H1 (cell line): ENCODE results near the gene TUBA1A. TPM values are rescaled to one million over a fixed set of nuclear protein-coding genes. Genes with fewer than 3 reads are reported as not detected.

Source experiments
- FOSL1 ChIP-seq: IDR thresholded peaks from 2 replicates; pipeline ENCODE4 v1.6.1; 2011; ENCODE audit warnings: mild to moderate bottlenecking, low read depth, low read length, moderate library complexity; ENCODE audit not compliant: insufficient read depth
- KDM1A ChIP-seq: fragments of 200-600, 300-600 bp; sonication (generic); IDR thresholded peaks from 2 replicates; pipeline ENCODE4 v1.7.1; 2016; ENCODE audit warnings: mild to moderate bottlenecking, low read length, borderline replicate concordance
- MAFK ChIP-seq: IDR thresholded peaks from 2 replicates; pipeline ENCODE4 v1.6.1; 2012; ENCODE audit warnings: low read depth, mild to moderate bottlenecking, improper control_type of control experiment, low read length
- YY1 ChIP-seq: IDR thresholded peaks from 2 replicates; pipeline ENCODE4 v1.6.1; 2011; ENCODE audit warnings: low read depth, mild to moderate bottlenecking, low read length
- polyA plus RNA-seq, 7 experiments: library from polyadenylated mRNA; depleted of rRNA in 3 of 7; stranded (reverse) in 5 of 7; unstranded in 2 of 7; fragments of >200 nt in 5 of 7; fragments of 200-250 nt in 2 of 7; gene quantifications; 1 replicate in 5 of 7; 2 replicates in 1 of 7; 4 replicates in 1 of 7; pipeline versions ENCODE4 v1.2.1 to v1.2.3, GENCODE V29; 2011 to 2013; ENCODE audit warnings: missing spikeins in 2 of 7, mixed read lengths in 2 of 7
- total RNA-seq: library from RNA; stranded (reverse); fragmentation: NEBNext Ultra II Directional; extraction: Animal tissue kit (Norgen Biotek cat#: 25700); gene quantifications from 2 replicates; pipeline ENCODE4 v1.2.1, GENCODE V29; 2021
- TF ChIP-seq, protein P1 (sequence below): fragments of 300-600 bp; sonication (generic); IDR thresholded peaks from 2 replicates; pipeline ENCODE4 v1.7.1; 2012; ENCODE audit warnings: low read length, moderate library complexity, mild to moderate bottlenecking, inconsistent platforms; ENCODE audit not compliant: insufficient replicate concordance

Gene TUBA1A
- total and polyA plus RNA-seq, 2 of the 8 experiments (the other 6 are each of a cell fraction or from before 2014, with no cell fraction given): 283 to 1,018 TPM

DNA sequence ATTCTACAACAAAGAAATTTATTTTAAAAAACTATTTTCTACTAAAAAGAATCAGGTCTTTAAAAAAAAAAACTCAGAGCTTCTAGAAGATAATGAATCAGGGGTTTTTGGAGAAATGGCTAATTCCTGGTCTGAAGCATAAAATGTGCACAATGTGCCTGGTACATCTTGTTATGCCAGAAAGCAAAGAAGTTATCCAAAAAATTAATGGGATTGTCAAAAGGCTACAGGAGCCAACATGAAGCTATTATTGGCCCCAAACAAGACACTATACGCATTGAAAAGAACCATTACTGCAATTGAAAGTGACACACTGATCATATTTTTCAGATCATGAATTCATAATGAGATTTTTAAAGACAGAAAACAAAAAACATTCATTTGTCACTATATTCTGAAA lies 19.3 kb upstream of the TUBA1A start (continued):
- TF ChIP-seq, protein P1, sequence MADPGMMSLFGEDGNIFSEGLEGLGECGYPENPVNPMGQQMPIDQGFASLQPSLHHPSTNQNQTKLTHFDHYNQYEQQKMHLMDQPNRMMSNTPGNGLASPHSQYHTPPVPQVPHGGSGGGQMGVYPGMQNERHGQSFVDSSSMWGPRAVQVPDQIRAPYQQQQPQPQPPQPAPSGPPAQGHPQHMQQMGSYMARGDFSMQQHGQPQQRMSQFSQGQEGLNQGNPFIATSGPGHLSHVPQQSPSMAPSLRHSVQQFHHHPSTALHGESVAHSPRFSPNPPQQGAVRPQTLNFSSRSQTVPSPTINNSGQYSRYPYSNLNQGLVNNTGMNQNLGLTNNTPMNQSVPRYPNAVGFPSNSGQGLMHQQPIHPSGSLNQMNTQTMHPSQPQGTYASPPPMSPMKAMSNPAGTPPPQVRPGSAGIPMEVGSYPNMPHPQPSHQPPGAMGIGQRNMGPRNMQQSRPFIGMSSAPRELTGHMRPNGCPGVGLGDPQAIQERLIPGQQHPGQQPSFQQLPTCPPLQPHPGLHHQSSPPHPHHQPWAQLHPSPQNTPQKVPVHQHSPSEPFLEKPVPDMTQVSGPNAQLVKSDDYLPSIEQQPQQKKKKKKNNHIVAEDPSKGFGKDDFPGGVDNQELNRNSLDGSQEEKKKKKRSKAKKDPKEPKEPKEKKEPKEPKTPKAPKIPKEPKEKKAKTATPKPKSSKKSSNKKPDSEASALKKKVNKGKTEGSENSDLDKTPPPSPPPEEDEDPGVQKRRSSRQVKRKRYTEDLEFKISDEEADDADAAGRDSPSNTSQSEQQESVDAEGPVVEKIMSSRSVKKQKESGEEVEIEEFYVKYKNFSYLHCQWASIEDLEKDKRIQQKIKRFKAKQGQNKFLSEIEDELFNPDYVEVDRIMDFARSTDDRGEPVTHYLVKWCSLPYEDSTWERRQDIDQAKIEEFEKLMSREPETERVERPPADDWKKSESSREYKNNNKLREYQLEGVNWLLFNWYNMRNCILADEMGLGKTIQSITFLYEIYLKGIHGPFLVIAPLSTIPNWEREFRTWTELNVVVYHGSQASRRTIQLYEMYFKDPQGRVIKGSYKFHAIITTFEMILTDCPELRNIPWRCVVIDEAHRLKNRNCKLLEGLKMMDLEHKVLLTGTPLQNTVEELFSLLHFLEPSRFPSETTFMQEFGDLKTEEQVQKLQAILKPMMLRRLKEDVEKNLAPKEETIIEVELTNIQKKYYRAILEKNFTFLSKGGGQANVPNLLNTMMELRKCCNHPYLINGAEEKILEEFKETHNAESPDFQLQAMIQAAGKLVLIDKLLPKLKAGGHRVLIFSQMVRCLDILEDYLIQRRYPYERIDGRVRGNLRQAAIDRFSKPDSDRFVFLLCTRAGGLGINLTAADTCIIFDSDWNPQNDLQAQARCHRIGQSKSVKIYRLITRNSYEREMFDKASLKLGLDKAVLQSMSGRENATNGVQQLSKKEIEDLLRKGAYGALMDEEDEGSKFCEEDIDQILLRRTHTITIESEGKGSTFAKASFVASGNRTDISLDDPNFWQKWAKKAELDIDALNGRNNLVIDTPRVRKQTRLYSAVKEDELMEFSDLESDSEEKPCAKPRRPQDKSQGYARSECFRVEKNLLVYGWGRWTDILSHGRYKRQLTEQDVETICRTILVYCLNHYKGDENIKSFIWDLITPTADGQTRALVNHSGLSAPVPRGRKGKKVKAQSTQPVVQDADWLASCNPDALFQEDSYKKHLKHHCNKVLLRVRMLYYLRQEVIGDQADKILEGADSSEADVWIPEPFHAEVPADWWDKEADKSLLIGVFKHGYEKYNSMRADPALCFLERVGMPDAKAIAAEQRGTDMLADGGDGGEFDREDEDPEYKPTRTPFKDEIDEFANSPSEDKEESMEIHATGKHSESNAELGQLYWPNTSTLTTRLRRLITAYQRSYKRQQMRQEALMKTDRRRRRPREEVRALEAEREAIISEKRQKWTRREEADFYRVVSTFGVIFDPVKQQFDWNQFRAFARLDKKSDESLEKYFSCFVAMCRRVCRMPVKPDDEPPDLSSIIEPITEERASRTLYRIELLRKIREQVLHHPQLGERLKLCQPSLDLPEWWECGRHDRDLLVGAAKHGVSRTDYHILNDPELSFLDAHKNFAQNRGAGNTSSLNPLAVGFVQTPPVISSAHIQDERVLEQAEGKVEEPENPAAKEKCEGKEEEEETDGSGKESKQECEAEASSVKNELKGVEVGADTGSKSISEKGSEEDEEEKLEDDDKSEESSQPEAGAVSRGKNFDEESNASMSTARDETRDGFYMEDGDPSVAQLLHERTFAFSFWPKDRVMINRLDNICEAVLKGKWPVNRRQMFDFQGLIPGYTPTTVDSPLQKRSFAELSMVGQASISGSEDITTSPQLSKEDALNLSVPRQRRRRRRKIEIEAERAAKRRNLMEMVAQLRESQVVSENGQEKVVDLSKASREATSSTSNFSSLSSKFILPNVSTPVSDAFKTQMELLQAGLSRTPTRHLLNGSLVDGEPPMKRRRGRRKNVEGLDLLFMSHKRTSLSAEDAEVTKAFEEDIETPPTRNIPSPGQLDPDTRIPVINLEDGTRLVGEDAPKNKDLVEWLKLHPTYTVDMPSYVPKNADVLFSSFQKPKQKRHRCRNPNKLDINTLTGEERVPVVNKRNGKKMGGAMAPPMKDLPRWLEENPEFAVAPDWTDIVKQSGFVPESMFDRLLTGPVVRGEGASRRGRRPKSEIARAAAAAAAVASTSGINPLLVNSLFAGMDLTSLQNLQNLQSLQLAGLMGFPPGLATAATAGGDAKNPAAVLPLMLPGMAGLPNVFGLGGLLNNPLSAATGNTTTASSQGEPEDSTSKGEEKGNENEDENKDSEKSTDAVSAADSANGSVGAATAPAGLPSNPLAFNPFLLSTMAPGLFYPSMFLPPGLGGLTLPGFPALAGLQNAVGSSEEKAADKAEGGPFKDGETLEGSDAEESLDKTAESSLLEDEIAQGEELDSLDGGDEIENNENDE: no peak
- TF ChIP-seq MAFK (no peak), KDM1A (no peak), FOSL1 (no peak), YY1 (no peak)
